Measurements from ENCODE around the gene TIMP1.

DNA sequence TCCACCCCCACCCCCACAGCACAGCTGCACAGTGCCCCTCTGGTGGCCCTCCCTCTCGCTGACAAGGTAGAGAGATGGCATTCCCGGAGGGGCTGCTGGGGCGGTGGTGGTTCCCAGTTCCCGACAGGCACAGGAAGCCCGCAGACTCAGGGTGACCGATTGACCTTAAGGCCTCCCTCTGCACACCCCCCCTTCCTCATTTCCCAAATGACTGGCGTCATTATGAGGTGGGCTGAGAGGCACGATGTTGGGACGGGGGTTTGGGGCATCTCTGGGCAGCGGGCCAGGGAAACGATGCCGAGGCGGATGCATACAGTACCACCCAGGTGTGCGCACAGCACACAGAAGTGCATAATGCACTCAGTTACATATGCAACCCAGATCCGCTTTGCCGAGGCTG is 3.5 kb upstream of the TIMP1 start:
- TF ChIP-seq, protein P1, sequence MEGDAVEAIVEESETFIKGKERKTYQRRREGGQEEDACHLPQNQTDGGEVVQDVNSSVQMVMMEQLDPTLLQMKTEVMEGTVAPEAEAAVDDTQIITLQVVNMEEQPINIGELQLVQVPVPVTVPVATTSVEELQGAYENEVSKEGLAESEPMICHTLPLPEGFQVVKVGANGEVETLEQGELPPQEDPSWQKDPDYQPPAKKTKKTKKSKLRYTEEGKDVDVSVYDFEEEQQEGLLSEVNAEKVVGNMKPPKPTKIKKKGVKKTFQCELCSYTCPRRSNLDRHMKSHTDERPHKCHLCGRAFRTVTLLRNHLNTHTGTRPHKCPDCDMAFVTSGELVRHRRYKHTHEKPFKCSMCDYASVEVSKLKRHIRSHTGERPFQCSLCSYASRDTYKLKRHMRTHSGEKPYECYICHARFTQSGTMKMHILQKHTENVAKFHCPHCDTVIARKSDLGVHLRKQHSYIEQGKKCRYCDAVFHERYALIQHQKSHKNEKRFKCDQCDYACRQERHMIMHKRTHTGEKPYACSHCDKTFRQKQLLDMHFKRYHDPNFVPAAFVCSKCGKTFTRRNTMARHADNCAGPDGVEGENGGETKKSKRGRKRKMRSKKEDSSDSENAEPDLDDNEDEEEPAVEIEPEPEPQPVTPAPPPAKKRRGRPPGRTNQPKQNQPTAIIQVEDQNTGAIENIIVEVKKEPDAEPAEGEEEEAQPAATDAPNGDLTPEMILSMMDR (IDR thresholded peaks at IDR 0.05; ENCODE audit: poor library complexity): no peak
- TF ChIP-seq EZH2 (IDR thresholded peaks at IDR 0.05; ENCODE audit: borderline replicate concordance): no peak

Measured in hepatocyte (in vitro differentiated cells).